Neural cell (in vitro differentiated cells): ENCODE results near the gene NDUFA5. TPM values are rescaled to one million over a fixed set of nuclear protein-coding genes. Genes with fewer than 3 reads are reported as not detected.

Experiments
- H2AFZ ChIP-seq: fragments of 200-600, 300-800 bp; sonication (generic), shearing (Covaris generic); 2 replicates; pipeline ENCODE4 v1.6.0; 2014; ENCODE audit warnings: low read depth, mild to moderate bottlenecking, antibody characterized with exemption, low read length, moderate library complexity
- H3F3A ChIP-seq: fragments of 200-600 bp; shearing (Covaris generic); 2 replicates; pipeline ENCODE4 v1.6.1; 2016; ENCODE audit warnings: mild to moderate bottlenecking, moderate library complexity, mixed read lengths, antibody characterized with exemption, low read length; ENCODE audit not compliant: insufficient read depth, poor library complexity, severe bottlenecking
- H3K27ac ChIP-seq: fragments of 200-600, 300-800 bp; sonication (generic), shearing (Covaris generic); 2 replicates; pipeline ENCODE4 v1.5.1; 2014; ENCODE audit warnings: mild to moderate bottlenecking, low read length, moderate library complexity
- H3K27me3 ChIP-seq: fragments of 300-800, 200-600 bp; sonication (generic), shearing (Covaris generic); 2 replicates; pipeline ENCODE4 v1.6.0; 2014; ENCODE audit warnings: mild to moderate bottlenecking, low read depth, low read length, moderate library complexity; ENCODE audit not compliant: insufficient read depth
- H3K36me3 ChIP-seq: fragments of 300-800, 200-600 bp; sonication (generic), shearing (Covaris generic); 2 replicates; pipeline ENCODE4 v1.5.1; 2014; ENCODE audit warnings: mild to moderate bottlenecking, antibody characterized with exemption, low read length, moderate library complexity; ENCODE audit not compliant: insufficient read depth
- H3K4me2 ChIP-seq: fragments of 300-800, 200-600 bp; sonication (generic), shearing (Covaris generic); 2 replicates; pipeline ENCODE4 v1.6.0; 2014; ENCODE audit warnings: mild to moderate bottlenecking, low read length
- H3K4me3 ChIP-seq: fragments of 300-800, 200-600 bp; sonication (generic), shearing (Covaris generic); 2 replicates; pipeline ENCODE4 v1.5.1; 2014; ENCODE audit warnings: mild to moderate bottlenecking, low read length, moderate library complexity
- H3K79me2 ChIP-seq: fragments of 200-600 bp; shearing (Covaris generic); replicated peaks from 2 replicates; pipeline ENCODE4 v1.6.0; 2014; ENCODE audit warnings: mild to moderate bottlenecking, low read length, moderate library complexity; ENCODE audit not compliant: insufficient read depth
- H3K9ac ChIP-seq: fragments of 300-800, 200-600 bp; sonication (generic), shearing (Covaris generic); 2 replicates; pipeline ENCODE4 v1.6.1; 2016; ENCODE audit warnings: mild to moderate bottlenecking, low read length, mixed read lengths
- H3K9me2 ChIP-seq: fragments of 200-600 bp; shearing (Covaris generic); 2 replicates; pipeline ENCODE4 v1.6.1; 2016; ENCODE audit warnings: mild to moderate bottlenecking, low read length, mixed read lengths; ENCODE audit not compliant: insufficient read depth
- H3K9me3 ChIP-seq: fragments of 200-600, 300-800 bp; sonication (generic), shearing (Covaris generic); 2 replicates; pipeline ENCODE4 v1.6.1; 2016; ENCODE audit warnings: mild to moderate bottlenecking, mixed run types, low read length, moderate library complexity, mixed read lengths
- H4K20me1 ChIP-seq: fragments of 200-600 bp; shearing (Covaris generic); 2 replicates; pipeline ENCODE4 v1.6.1; 2016; ENCODE audit warnings: mild to moderate bottlenecking, mixed run types; ENCODE audit not compliant: insufficient read depth
- CTCF ChIP-seq: fragments of 450-650 bp; IDR thresholded peaks from 2 replicates; pipeline ENCODE4 v1.5.1; 2014; ENCODE audit warnings: antibody characterized with exemption, mild to moderate bottlenecking, moderate library complexity; ENCODE audit not compliant: poor library complexity, severe bottlenecking
- EP300 ChIP-seq: fragments of 450-650 bp; conservative IDR thresholded peaks from 2 replicates; pipeline ENCODE4 v1.6.1; 2014; ENCODE audit warnings: antibody characterized with exemption, mild to moderate bottlenecking, moderate library complexity; ENCODE audit not compliant: poor library complexity, severe bottlenecking
- EZH2 ChIP-seq: fragments of 200-600, 300-800 bp; shearing (Covaris generic), sonication (generic); IDR thresholded peaks from 2 replicates; pipeline ENCODE4 v1.6.1; 2014; ENCODE audit warnings: antibody characterized with exemption, low read length, borderline replicate concordance, mild to moderate bottlenecking; ENCODE audit not compliant: insufficient read depth, poor library complexity, severe bottlenecking
- MXI1 ChIP-seq: fragments of 450-650 bp; conservative IDR thresholded peaks from 2 replicates; pipeline ENCODE4 v1.6.1; 2014; ENCODE audit warnings: antibody characterized with exemption, mild to moderate bottlenecking; ENCODE audit not compliant: poor library complexity, severe bottlenecking
- POLR2AphosphoS5 ChIP-seq: IDR thresholded peaks from 2 replicates; pipeline ENCODE4 v1.6.1; 2012
- RAD21 ChIP-seq: fragments of 450-650 bp; conservative IDR thresholded peaks from 2 replicates; pipeline ENCODE4 v1.6.1; 2014; ENCODE audit warnings: antibody characterized with exemption, mild to moderate bottlenecking, moderate library complexity
- REST ChIP-seq: IDR thresholded peaks from 2 replicates; pipeline ENCODE4 v1.6.1; 2012; ENCODE audit warnings: borderline replicate concordance
- SMC3 ChIP-seq: fragments of 450-650 bp; conservative IDR thresholded peaks from 2 replicates; pipeline ENCODE4 v1.6.1; 2014; ENCODE audit warnings: antibody characterized with exemption, mild to moderate bottlenecking, moderate library complexity; ENCODE audit not compliant: poor library complexity
- TAF1 ChIP-seq: IDR thresholded peaks from 2 replicates; pipeline ENCODE4 v1.6.1; 2012; ENCODE audit warnings: low read depth
- polyA plus RNA-seq: library from polyadenylated mRNA; depleted of rRNA; stranded (reverse); fragments of >200 nt; gene quantifications from 2 replicates; pipeline ENCODE4 v1.2.3, GENCODE V29; 2014

NDUFA5 gene
- polyA plus RNA-seq, 1 donor from 2014 or later = 406 TPM

GRCh38 chr7:123562121-123562520 lies 4.5 kb upstream of the NDUFA5 start:
- H3K79me2 ChIP-seq = peaks cover 5% of the 10 kb centered on the region
- no peaks in the 10 kb centered on the region for H4K20me1 ChIP-seq
- no peaks in the 10 kb centered on the region for H3K9me3 ChIP-seq
- no peak overlapping the region for H3K4me2 ChIP-seq
- no peak for TF ChIP-seq EZH2
- TF ChIP-seq SMC3 = no peak
- no peak for TF ChIP-seq RAD21
- no peak for TF ChIP-seq CTCF
- no peak for TF ChIP-seq POLR2AphosphoS5
- no peak for TF ChIP-seq EP300
- TF ChIP-seq REST = no peak
- TF ChIP-seq TAF1 = no peak
- TF ChIP-seq MXI1 = no peak
- H3K9ac ChIP-seq = no peak overlapping the region
- no peak overlapping the region for H3K4me3 ChIP-seq
- no peaks in the 10 kb centered on the region for H3K9me2 ChIP-seq
- H3K36me3 ChIP-seq = no peaks in the 10 kb centered on the region
- no peak overlapping the region for H3K27ac ChIP-seq
- H3K27me3 ChIP-seq = no peaks in the 10 kb centered on the region
- H2AFZ ChIP-seq = no peak overlapping the region
- no peaks in the 10 kb centered on the region for H3F3A ChIP-seq

- peak overlapping the region; percentile 99 for H2AFZ ChIP-seq
- peak overlapping the region; percentile 97 for H3K27ac ChIP-seq
- H3K4me3 ChIP-seq = peak overlapping the region; percentile 81
- H3K79me2 ChIP-seq = peaks cover 40% of the 10 kb centered on the region
- no peaks in the 10 kb centered on the region for H3K9me2 ChIP-seq
- TF ChIP-seq REST = no peak
- TF ChIP-seq EZH2 = no peak
- no peak for TF ChIP-seq SMC3
- TF ChIP-seq TAF1 = no peak
- no peak for TF ChIP-seq EP300
- no peak for TF ChIP-seq CTCF
- TF ChIP-seq POLR2AphosphoS5 = no peak
- no peak for TF ChIP-seq MXI1
- TF ChIP-seq RAD21 = no peak
- no peaks in the 10 kb centered on the region for H3K9me3 ChIP-seq
- H3K4me2 ChIP-seq = peak overlapping the region; percentile 75
- H3K9ac ChIP-seq = peak overlapping the region; percentile 59
- peaks cover 6% of the 10 kb centered on the region for H3K36me3 ChIP-seq
- H3K27me3 ChIP-seq = no peaks in the 10 kb centered on the region
- H4K20me1 ChIP-seq = no peaks in the 10 kb centered on the region
- no peaks in the 10 kb centered on the region for H3F3A ChIP-seq
These were observed 764 bp upstream of the NDUFA5 start for GRCh38 chr7:123558289-123558874.
